ENCODE measurements around the gene CLDN9.

CLDN9 gene

GRCh38 chr16:3059723-3060242, 47.1 kb downstream of the CLDN9 start:
- no peak for DNase-seq
- intact Hi-C loops (cut with DNase I): loop anchor here (2.0 to 5.0 kb wide), 2 partner anchors 58 to 67 kb away; no protein-coding TSS in a partner anchor

DNA sequence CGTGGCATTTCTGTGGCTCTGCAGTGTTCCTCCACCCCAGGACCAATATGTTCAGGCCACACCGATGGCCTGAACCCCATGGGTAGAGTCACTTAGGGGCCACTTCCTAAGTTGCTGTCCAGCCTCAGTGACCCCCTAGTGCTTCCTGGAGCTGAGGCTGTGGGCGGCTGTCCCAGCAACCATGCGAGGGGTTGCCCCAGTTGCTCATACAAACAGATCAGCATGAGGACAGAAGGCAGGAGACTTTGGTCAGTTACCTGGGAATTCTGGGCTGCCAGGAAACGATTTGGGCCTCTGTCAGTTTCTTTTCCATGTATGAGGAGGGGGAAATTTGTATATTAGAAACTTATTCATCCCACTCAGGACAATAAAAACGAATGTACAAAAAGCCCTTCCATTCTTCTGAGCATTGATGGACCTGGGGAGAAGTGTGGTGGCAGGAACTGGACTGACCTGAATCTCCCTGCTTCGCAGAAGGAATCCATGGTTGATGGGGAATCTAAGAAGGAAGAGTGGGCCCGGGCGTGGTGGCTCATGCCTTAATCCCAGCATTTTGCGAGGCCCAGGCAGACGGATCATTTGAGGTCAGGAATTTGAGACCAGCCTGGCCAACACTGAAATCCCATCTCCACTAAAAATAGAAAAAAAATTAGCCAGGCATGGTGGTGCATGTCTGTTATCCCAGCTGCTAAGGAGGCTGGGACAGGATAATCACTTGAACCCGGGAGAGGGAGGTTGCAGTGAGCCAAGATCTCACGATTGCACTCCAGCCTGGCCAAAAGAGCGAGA, 47.8 kb downstream of the CLDN9 start:
- DNase-seq: no peak
- intact Hi-C loops (cut with DNase I): loop anchor here (5.0 kb wide), 1 partner anchor 57 kb away; no protein-coding TSS in a partner anchor

GRCh38 chr16:3062553-3062952, 49.8 kb downstream of the CLDN9 start:
- intact Hi-C loops (cut with DNase I): loop anchor here (5.0 kb wide), 1 partner anchor 55 kb away; no protein-coding TSS in a partner anchor
- DNase-seq: no peak

- no peak for DNase-seq
- intact Hi-C loops (cut with DNase I): loop anchor here (5.0 kb wide), 1 partner anchor 53 kb away; no protein-coding TSS in a partner anchor
These were observed 51.1 kb downstream of the CLDN9 start for GRCh38 chr16:3063625-3064386.
